Nephron (organoid): ENCODE results near the gene ACOT13.
"Not testable (repeated sequence)": the region's sequence is repeated elsewhere in the genome, so short reads cannot be mapped to it uniquely, and the experiment has no call there.

Source experiments
- H3K27ac Mint-ChIP-seq, 3 experiments: 2 replicates each; pipeline ENCODE4 v1.8.0; 2020; ENCODE audit warnings: mixed read lengths in 3 of 3, mild to moderate bottlenecking in 2 of 3, moderate library complexity in 1 of 3
- H3K27me3 Mint-ChIP-seq: 2 replicates; pipeline ENCODE4 v1.8.0; 2021; ENCODE audit warnings: low read depth, mild to moderate bottlenecking, moderate library complexity, mixed read lengths
- H3K36me3 Mint-ChIP-seq: 2 replicates; pipeline ENCODE4 v1.8.0; 2020; ENCODE audit warnings: low read depth, mixed read lengths
- H3K4me1 Mint-ChIP-seq: 2 replicates; pipeline ENCODE4 v1.8.0; 2020; ENCODE audit warnings: mixed read lengths
- H3K4me3 Mint-ChIP-seq, 3 experiments: 2 replicates each; pipeline ENCODE4 v1.8.0; 2020; ENCODE audit warnings: mild to moderate bottlenecking in 3 of 3, mixed read lengths in 3 of 3, moderate library complexity in 2 of 3
- H3K9me3 Mint-ChIP-seq: 2 replicates; pipeline ENCODE4 v1.8.0; 2020; ENCODE audit warnings: mixed read lengths
- TF ChIP-seq, protein P1 (sequence below), 3 experiments: fragments of 200-600 bp; sonication (generic); IDR thresholded peaks; one replicate each; pipeline ENCODE4 v1.5.0; 2021; ENCODE audit warnings: antibody characterized with exemption in 3 of 3; ENCODE audit not compliant: unreplicated experiment in 3 of 3

The ACOT13 gene

GRCh38 chr6:24702720-24703282 lies 35.9 kb downstream of the ACOT13 start:
- Mint-ChIP-seq H3K27ac (peak overlapping the region in 1 of 3 experiments; percentile 37), H3K27me3 (no peaks in the 10 kb centered on the region), H3K4me1 (no peaks in the 10 kb centered on the region), H3K36me3 (peaks cover 70% of the 10 kb centered on the region), H3K4me3 (no peak overlapping the region), H3K9me3 (no peaks in the 10 kb centered on the region)
- TF ChIP-seq, protein P1, sequence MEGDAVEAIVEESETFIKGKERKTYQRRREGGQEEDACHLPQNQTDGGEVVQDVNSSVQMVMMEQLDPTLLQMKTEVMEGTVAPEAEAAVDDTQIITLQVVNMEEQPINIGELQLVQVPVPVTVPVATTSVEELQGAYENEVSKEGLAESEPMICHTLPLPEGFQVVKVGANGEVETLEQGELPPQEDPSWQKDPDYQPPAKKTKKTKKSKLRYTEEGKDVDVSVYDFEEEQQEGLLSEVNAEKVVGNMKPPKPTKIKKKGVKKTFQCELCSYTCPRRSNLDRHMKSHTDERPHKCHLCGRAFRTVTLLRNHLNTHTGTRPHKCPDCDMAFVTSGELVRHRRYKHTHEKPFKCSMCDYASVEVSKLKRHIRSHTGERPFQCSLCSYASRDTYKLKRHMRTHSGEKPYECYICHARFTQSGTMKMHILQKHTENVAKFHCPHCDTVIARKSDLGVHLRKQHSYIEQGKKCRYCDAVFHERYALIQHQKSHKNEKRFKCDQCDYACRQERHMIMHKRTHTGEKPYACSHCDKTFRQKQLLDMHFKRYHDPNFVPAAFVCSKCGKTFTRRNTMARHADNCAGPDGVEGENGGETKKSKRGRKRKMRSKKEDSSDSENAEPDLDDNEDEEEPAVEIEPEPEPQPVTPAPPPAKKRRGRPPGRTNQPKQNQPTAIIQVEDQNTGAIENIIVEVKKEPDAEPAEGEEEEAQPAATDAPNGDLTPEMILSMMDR (IDR thresholded peaks at IDR 0.05; ENCODE audit: unreplicated experiment in 3 of 3): no peak

GRCh38 chr6:24704468-24704867 lies 37.6 kb downstream of the ACOT13 start:
- Mint-ChIP-seq H3K27ac (no peak overlapping the region), H3K4me3 (no peak overlapping the region), H3K27me3 (no peaks in the 10 kb centered on the region), H3K9me3 (no peaks in the 10 kb centered on the region), H3K4me1 (no peaks in the 10 kb centered on the region), H3K36me3 (peaks cover 72% of the 10 kb centered on the region)
- TF ChIP-seq, protein P1 (IDR thresholded peaks at IDR 0.05; ENCODE audit: unreplicated experiment in 3 of 3): no peak

DNA sequence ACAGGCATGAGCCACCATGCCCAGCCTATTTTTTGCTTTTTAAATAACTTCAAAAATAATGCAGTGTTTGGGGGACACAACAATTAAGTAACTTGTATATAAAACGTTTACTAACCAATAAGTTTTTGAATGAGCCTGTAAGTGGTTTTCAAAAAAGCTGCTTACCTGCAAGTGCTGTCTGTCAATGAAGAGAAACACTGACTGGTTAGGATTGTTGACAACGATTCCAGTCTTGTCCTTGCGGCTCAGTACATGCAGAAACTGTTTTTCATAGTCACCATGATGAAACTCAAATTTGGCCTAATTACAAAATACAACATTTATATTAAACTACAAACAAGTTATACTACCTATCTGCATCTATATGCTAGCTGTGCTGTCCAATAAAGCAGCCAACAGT lies 41.7 kb downstream of the ACOT13 start:
- Mint-ChIP-seq H3K4me3 (no peak overlapping the region), H3K36me3 (peaks cover 78% of the 10 kb centered on the region), H3K27ac (no peak overlapping the region), H3K4me1 (peaks cover 9% of the 10 kb centered on the region), H3K27me3 (no peaks in the 10 kb centered on the region), H3K9me3 (no peaks in the 10 kb centered on the region)
- TF ChIP-seq, protein P1 (IDR thresholded peaks at IDR 0.05; ENCODE audit: unreplicated experiment in 3 of 3): no peak

GRCh38 chr6:24709014-24709711 lies 42.3 kb downstream of the ACOT13 start:
- Mint-ChIP-seq H3K4me3 (no peak overlapping the region), H3K4me1 (peaks cover 15% of the 10 kb centered on the region), H3K27me3 (no peaks in the 10 kb centered on the region), H3K9me3 (no peaks in the 10 kb centered on the region), H3K36me3 (peaks cover 78% of the 10 kb centered on the region), H3K27ac (no peak overlapping the region)
- TF ChIP-seq, protein P1 (IDR thresholded peaks at IDR 0.05; ENCODE audit: unreplicated experiment in 3 of 3): no peak

GRCh38 chr6:24710519-24711303 lies 43.8 kb downstream of the ACOT13 start:
- Mint-ChIP-seq H3K4me3 (no peak overlapping the region), H3K27me3 (no peaks in the 10 kb centered on the region), H3K27ac (peak overlapping the region in 1 of 3 experiments; percentile 10), H3K9me3 (no peaks in the 10 kb centered on the region), H3K4me1 (peaks cover 16% of the 10 kb centered on the region), H3K36me3 (peaks cover 84% of the 10 kb centered on the region)
- TF ChIP-seq, protein P1 (IDR thresholded peaks at IDR 0.05; ENCODE audit: unreplicated experiment in 3 of 3): no peak

- peaks cover 57% of the 10 kb centered on the region for H3K36me3 Mint-ChIP-seq
- peak overlapping the region; percentile 87 to 89 (median 87) for H3K4me3 Mint-ChIP-seq
- not testable (repeated sequence) for H3K9me3 Mint-ChIP-seq, H3K27ac Mint-ChIP-seq, H3K27me3 Mint-ChIP-seq
- peaks cover 44% of the 10 kb centered on the region for H3K4me1 Mint-ChIP-seq
These were observed 49.8 kb downstream of the ACOT13 start for GRCh38 chr6:24716602-24717148.
